GM23338 (cell line): Measurements from ENCODE around the gene DNAJC6. TPM values are rescaled to one million over a fixed set of nuclear protein-coding genes. Genes with fewer than 3 reads are reported as not detected.

Source experiments
- ATAC-seq: fragments of 200-7000 bp; cut with Tn5 transposase; 3 replicates; pipeline ENCODE4 v1.9.1; 2020
- DNase-seq: peaks from one replicate; pipeline ENCODE4 v3.0.0-alpha.2; 2015; ENCODE audit warnings: low spot score
- H2AFZ ChIP-seq: fragments of 200-600 bp; sonication (generic); 2 replicates; pipeline ENCODE4 v1.8.0; 2016; ENCODE audit warnings: antibody characterized with exemption, mild to moderate bottlenecking, moderate library complexity
- H3F3A ChIP-seq: fragments of 200-600 bp; sonication (generic); replicated peaks from 2 replicates; pipeline ENCODE4 v1.8.0; 2017; ENCODE audit warnings: antibody characterized with exemption, mixed run types, low read depth
- H3K27ac ChIP-seq: fragments of 200-600 bp; sonication (generic); 2 replicates; pipeline ENCODE4 v1.6.1; 2016; ENCODE audit warnings: low read depth
- H3K27me3 ChIP-seq: fragments of 200-600 bp; sonication (generic); 2 replicates; pipeline ENCODE4 v1.8.0; 2016; ENCODE audit warnings: mild to moderate bottlenecking, mixed run types, moderate library complexity; ENCODE audit not compliant: insufficient read depth
- H3K36me3 ChIP-seq: fragments of 200-600 bp; sonication (generic); 2 replicates; pipeline ENCODE4 v1.8.0; 2016; ENCODE audit warnings: mild to moderate bottlenecking; ENCODE audit not compliant: insufficient read depth
- H3K4me1 ChIP-seq: fragments of 200-600 bp; sonication (generic); 2 replicates; pipeline ENCODE4 v1.8.0; 2016; ENCODE audit warnings: mild to moderate bottlenecking, moderate library complexity; ENCODE audit not compliant: insufficient read depth
- H3K4me2 ChIP-seq: fragments of 200-600 bp; sonication (generic); 2 replicates; pipeline ENCODE4 v1.7.1; 2017; ENCODE audit warnings: mixed run types
- H3K4me3 ChIP-seq: fragments of 200-600 bp; sonication (generic); 2 replicates; pipeline ENCODE4 v1.6.1; 2016; ENCODE audit warnings: mixed run types
- H3K79me2 ChIP-seq: fragments of 200-600 bp; sonication (generic); replicated peaks from 2 replicates; pipeline ENCODE4 v1.8.0; 2017; ENCODE audit warnings: mild to moderate bottlenecking; ENCODE audit not compliant: insufficient read depth
- H3K9me2 ChIP-seq: fragments of 200-600 bp; sonication (generic); 2 replicates; pipeline ENCODE4 v1.8.0; 2017; ENCODE audit not compliant: insufficient read depth
- H4K20me1 ChIP-seq: fragments of 200-600 bp; sonication (generic); replicated peaks from 2 replicates; pipeline ENCODE4 v1.8.0; 2017; ENCODE audit warnings: mild to moderate bottlenecking; ENCODE audit not compliant: insufficient read depth
- H3K27ac Mint-ChIP-seq: 2 replicates; pipeline ENCODE4 v1.8.0; 2020; ENCODE audit warnings: inconsistent platforms, mild to moderate bottlenecking, moderate library complexity, mixed read lengths
- H3K27me3 Mint-ChIP-seq: 3 replicates; pipeline ENCODE4 v1.8.0; 2022; ENCODE audit warnings: low read depth, mild to moderate bottlenecking, moderate library complexity, mixed read lengths, inconsistent platforms; ENCODE audit not compliant: insufficient read depth, poor library complexity
- H3K36me3 Mint-ChIP-seq: 3 replicates; pipeline ENCODE4 v1.8.0; 2021; ENCODE audit warnings: low read depth, mild to moderate bottlenecking, inconsistent platforms, moderate library complexity, mixed read lengths
- H3K4me1 Mint-ChIP-seq: 3 replicates; pipeline ENCODE4 v1.8.0; 2020; ENCODE audit warnings: mild to moderate bottlenecking, inconsistent platforms, mixed read lengths
- H3K4me3 Mint-ChIP-seq: 3 replicates; pipeline ENCODE4 v1.8.0; 2021; ENCODE audit warnings: moderate library complexity, mild to moderate bottlenecking, inconsistent platforms, mixed read lengths
- H3K9me3 Mint-ChIP-seq: 3 replicates; pipeline ENCODE4 v1.8.0; 2020; ENCODE audit warnings: moderate library complexity, mild to moderate bottlenecking, inconsistent platforms, mixed read lengths
- CREB1 ChIP-seq: fragments of 250-450 bp; sonication (Bioruptor Pico); IDR thresholded peaks from 2 replicates; pipeline ENCODE4 v1.5.0; 2020; ENCODE audit warnings: low read depth, mild to moderate bottlenecking, moderate library complexity
- CTCF ChIP-seq, 2 experiments: fragments of 200-600 bp in 1 of 2; sonication (generic) in 1 of 2; conservative IDR thresholded peaks; 2 replicates each; pipeline versions ENCODE4 v1.5.1 to v1.6.1; 2016 to 2017; ENCODE audit warnings: antibody characterized with exemption in 2 of 2, low read depth in 2 of 2, mild to moderate bottlenecking in 2 of 2, moderate library complexity in 1 of 2
- ETS1 ChIP-seq: IDR thresholded peaks from 2 replicates; pipeline ENCODE4 v1.6.1; 2016; ENCODE audit warnings: antibody characterized with exemption
- EZH2 ChIP-seq: fragments of 200-600 bp; sonication (generic); IDR thresholded peaks from one replicate; pipeline ENCODE4 v1.8.0; 2017; ENCODE audit warnings: antibody characterized with exemption, mild to moderate bottlenecking, low read depth; ENCODE audit not compliant: unreplicated experiment
- EZH2phosphoT487 ChIP-seq: fragments of 200-600 bp; sonication (generic); IDR thresholded peaks from one replicate; pipeline ENCODE4 v1.8.1; 2018; ENCODE audit warnings: antibody characterized with exemption; ENCODE audit not compliant: unreplicated experiment
- JUNB ChIP-seq: IDR thresholded peaks from one replicate; pipeline ENCODE4 v1.6.1; 2016; ENCODE audit warnings: antibody characterized with exemption; ENCODE audit not compliant: unreplicated experiment
- NANOG ChIP-seq: IDR thresholded peaks from 2 replicates; pipeline ENCODE4 v1.6.1; 2016; ENCODE audit warnings: antibody characterized with exemption, borderline replicate concordance
- POLR2AphosphoS5 ChIP-seq: IDR thresholded peaks from 2 replicates; pipeline ENCODE4 v1.6.1; 2016; ENCODE audit warnings: antibody characterized with exemption, low read depth
- REST ChIP-seq: IDR thresholded peaks from one replicate; pipeline ENCODE4 v1.6.1; 2018; ENCODE audit warnings: antibody characterized with exemption; ENCODE audit not compliant: unreplicated experiment
- STAT1 ChIP-seq: IDR thresholded peaks from one replicate; pipeline ENCODE4 v1.6.1; 2016; ENCODE audit warnings: antibody characterized with exemption; ENCODE audit not compliant: unreplicated experiment
- ZNF114 ChIP-seq: fragments of 250-450 bp; sonication (Bioruptor Pico); IDR thresholded peaks from 2 replicates; pipeline ENCODE4 v1.5.0; 2020; ENCODE audit warnings: mild to moderate bottlenecking, moderate library complexity
- ZNF331 ChIP-seq: fragments of 250-450 bp; sonication (Bioruptor Pico); IDR thresholded peaks from 2 replicates; pipeline ENCODE4 v1.5.0; 2020; ENCODE audit warnings: low read depth, mild to moderate bottlenecking, moderate library complexity
- ZNF462 ChIP-seq: fragments of 250-450 bp; sonication (Bioruptor Pico); IDR thresholded peaks from 2 replicates; pipeline ENCODE4 v1.5.0; 2020; ENCODE audit warnings: mild to moderate bottlenecking, moderate library complexity
- polyA plus RNA-seq: library from polyadenylated mRNA; unstranded; fragments of >200 nt; fragmentation: Nextera tagmentation; extraction: Ambion mirVana; gene quantifications from 2 replicates; pipeline ENCODE4 v1.2.1, GENCODE V29; 2016
- total RNA-seq: library from RNA; depleted of rRNA; stranded (reverse); fragments of >200 nt; shearing (Covaris generic); gene quantifications from 2 replicates; pipeline ENCODE4 v1.2.3, GENCODE V29; 2014

Gene DNAJC6
- total and polyA plus RNA-seq, 2 experiments from 2014 or later = 2.4 to 7.4 TPM

- no peaks in the 10 kb centered on the region for H3K36me3 ChIP-seq
- no peaks in the 10 kb centered on the region for H3K9me3 Mint-ChIP-seq
- H3K27ac Mint-ChIP-seq = peak overlapping the region; percentile 11; the same call in 1 of the 2 replicates
- no peak overlapping the region for H3K4me3 Mint-ChIP-seq
- H3K27me3 ChIP-seq = no peaks in the 10 kb centered on the region
- H3K27me3 Mint-ChIP-seq = peaks cover 1% of the 10 kb centered on the region
- no peaks in the 10 kb centered on the region for H3K36me3 Mint-ChIP-seq
- no peaks in the 10 kb centered on the region for H3K79me2 ChIP-seq
- no peaks in the 10 kb centered on the region for H4K20me1 ChIP-seq
- peaks cover 13% of the 10 kb centered on the region for H3K4me1 Mint-ChIP-seq
- H3F3A ChIP-seq = no peaks in the 10 kb centered on the region
- H2AFZ ChIP-seq = no peak overlapping the region
- H3K4me1 ChIP-seq = peaks cover 6% of the 10 kb centered on the region; the same call in 1 of the 2 replicates
- H3K27ac ChIP-seq = no peak overlapping the region
- H3K4me2 ChIP-seq = no peak overlapping the region
- ATAC-seq = peak; percentile 71
- no peak overlapping the region for H3K4me3 ChIP-seq
- no peaks in the 10 kb centered on the region for H3K9me2 ChIP-seq
- TF ChIP-seq ZNF462 (no peak), CREB1 (no peak), REST (no peak), ZNF331 (CRISPR knock-in tag) (no peak), STAT1 (no peak), JUNB (no peak), NANOG (no peak), EZH2phosphoT487 (no peak), POLR2AphosphoS5 (no peak), EZH2 (no peak), ZNF114 (no peak), CTCF (conservative IDR thresholded peaks at IDR 0.05; ENCODE audit: low read depth in 2 of 2) (no peak), ETS1 (no peak)
- DNase-seq = no peak
Observed at GRCh38 chr1:65362545-65362944, 53.2 kb downstream of the DNAJC6 start.
